WTC11 (cell line): ENCODE measurements around the gene RUNX2. TPM values are rescaled to one million over a fixed set of nuclear protein-coding genes. Genes with fewer than 3 reads are reported as not detected.

Experiments
- ATAC-seq: fragments of 200-7000 bp; cut with Tn5 transposase; 2 replicates; pipeline ENCODE4 v1.10.0; 2021; ENCODE audit warnings: mild to moderate bottlenecking, moderate library complexity
- CTCF ChIA-PET: fragments of 300-600 bp; sonication (Branson Sonifier 250); formaldehyde crosslinking; loops from one replicate; lab custom pipeline; 2021; ENCODE audit warnings: antibody characterized with exemption; lab: Charles Lee
- POLR2A ChIA-PET: fragments of 350-600 bp; sonication (Branson Sonifier 250); formaldehyde crosslinking; loops from one replicate; lab custom pipeline; 2021; ENCODE audit warnings: antibody characterized with exemption; lab: Charles Lee
- DNase-seq: peaks from one replicate; pipeline ENCODE4 v3.0.0; 2021; ENCODE audit warnings: low spot score
- H3K27ac Mint-ChIP-seq: 2 replicates; pipeline ENCODE4 v1.8.0; 2021; ENCODE audit warnings: mixed read lengths
- H3K27me3 Mint-ChIP-seq: 2 replicates; pipeline ENCODE4 v1.8.0; 2021; ENCODE audit warnings: low read depth, mild to moderate bottlenecking, moderate library complexity, mixed read lengths
- H3K36me3 Mint-ChIP-seq: 2 replicates; pipeline ENCODE4 v1.8.0; 2021; ENCODE audit warnings: mixed read lengths
- H3K4me1 Mint-ChIP-seq: 2 replicates; pipeline ENCODE4 v1.8.0; 2022; ENCODE audit warnings: mixed read lengths
- H3K4me3 Mint-ChIP-seq: 2 replicates; pipeline ENCODE4 v1.8.0; 2021; ENCODE audit warnings: mild to moderate bottlenecking, moderate library complexity, mixed read lengths
- H3K9me3 Mint-ChIP-seq: 2 replicates; pipeline ENCODE4 v1.8.0; 2021; ENCODE audit warnings: mixed read lengths
- ARID4B ChIP-seq: sonication (generic); formaldehyde crosslinking; IDR thresholded peaks from 2 replicates; pipeline ENCODE4 v1.8.0; 2023; ENCODE audit warnings: missing genetic modification reagents, mild to moderate bottlenecking, borderline replicate concordance
- CREM ChIP-seq: sonication (generic); formaldehyde crosslinking; IDR thresholded peaks from 2 replicates; pipeline ENCODE4 v1.8.1; 2022; ENCODE audit warnings: mild to moderate bottlenecking, missing genetic modification reagents, moderate library complexity
- E2F5 ChIP-seq: sonication (generic); formaldehyde crosslinking; IDR thresholded peaks from 2 replicates; pipeline ENCODE4 v1.8.1; 2022; ENCODE audit warnings: mild to moderate bottlenecking, moderate library complexity, missing genetic modification reagents
- ELF4 ChIP-seq: sonication (generic); formaldehyde crosslinking; IDR thresholded peaks from 2 replicates; pipeline ENCODE4 v1.8.1; 2022; ENCODE audit warnings: low read depth, mild to moderate bottlenecking, moderate library complexity, missing genetic modification reagents
- ERG ChIP-seq: fragments of 250-450 bp; sonication (Bioruptor Pico); IDR thresholded peaks from 2 replicates; pipeline ENCODE4 v1.8.0; 2021; ENCODE audit warnings: mild to moderate bottlenecking
- FOXP1 ChIP-seq: sonication (generic); formaldehyde crosslinking; IDR thresholded peaks from 2 replicates; pipeline ENCODE4 v1.8.0; 2022; ENCODE audit warnings: missing genetic modification reagents, mild to moderate bottlenecking, moderate library complexity, borderline replicate concordance
- JAZF1 ChIP-seq: fragments of 250-450 bp; sonication (Bioruptor Pico); IDR thresholded peaks from 2 replicates; pipeline ENCODE4 v1.9.0; 2021; ENCODE audit warnings: moderate library complexity, mild to moderate bottlenecking, inconsistent platforms
- KAT7 ChIP-seq: sonication (generic); formaldehyde crosslinking; IDR thresholded peaks from 2 replicates; pipeline ENCODE4 v1.8.1; 2023; ENCODE audit warnings: missing genetic modification reagents, mild to moderate bottlenecking, borderline replicate concordance
- MAX ChIP-seq: sonication (generic); formaldehyde crosslinking; IDR thresholded peaks from 2 replicates; pipeline ENCODE4 v1.8.0; 2022; ENCODE audit warnings: mild to moderate bottlenecking, missing genetic modification reagents
- MYBL2 ChIP-seq: sonication (generic); formaldehyde crosslinking; IDR thresholded peaks from 2 replicates; pipeline ENCODE4 v1.8.1; 2023; ENCODE audit warnings: mild to moderate bottlenecking, moderate library complexity, missing genetic modification reagents
- PRRX2 ChIP-seq: fragments of 250-450 bp; sonication (Bioruptor Pico); IDR thresholded peaks from 2 replicates; pipeline ENCODE4 v1.8.0; 2021; ENCODE audit warnings: mild to moderate bottlenecking
- ZNF121 ChIP-seq: sonication (generic); formaldehyde crosslinking; IDR thresholded peaks from 2 replicates; pipeline ENCODE4 v1.8.0; 2023; ENCODE audit warnings: missing genetic modification reagents
- ZNF263 ChIP-seq: sonication (generic); formaldehyde crosslinking; IDR thresholded peaks from 2 replicates; pipeline ENCODE4 v1.8.1; 2022; ENCODE audit warnings: low read depth, mild to moderate bottlenecking, moderate library complexity, missing genetic modification reagents
- total RNA-seq: library from RNA; stranded (reverse); gene quantifications from 3 replicates; pipeline ENCODE4 v1.2.3, GENCODE V29; 2021
- TF ChIP-seq, protein P1 (sequence below): sonication (generic); formaldehyde crosslinking; IDR thresholded peaks from 2 replicates; pipeline ENCODE4 v1.8.0; 2022; ENCODE audit warnings: mild to moderate bottlenecking, missing genetic modification reagents
- TF ChIP-seq, protein P2 (sequence below): sonication (generic); formaldehyde crosslinking; IDR thresholded peaks from 2 replicates; pipeline ENCODE4 v1.8.1; 2023; ENCODE audit warnings: mild to moderate bottlenecking, missing genetic modification reagents, borderline replicate concordance
- TF ChIP-seq, protein P3 (sequence below): sonication (generic); formaldehyde crosslinking; IDR thresholded peaks from 2 replicates; pipeline ENCODE4 v1.8.0; 2022; ENCODE audit warnings: mild to moderate bottlenecking, missing genetic modification reagents
- TF ChIP-seq, protein P4 (sequence below): sonication (generic); formaldehyde crosslinking; IDR thresholded peaks from 2 replicates; pipeline ENCODE4 v1.8.1; 2023; ENCODE audit warnings: mild to moderate bottlenecking, moderate library complexity, missing genetic modification reagents

Gene RUNX2
- total RNA-seq, 1 experiment from 2014 or later = 0.28 TPM

GRCh38 chr6:45610374-45610773 is 282.2 kb downstream of the RUNX2 start:
- H3K4me3 Mint-ChIP-seq = no peak overlapping the region
- no peak for TF ChIP-seq KAT7 (CRISPR knock-in tag)
- no peak for TF ChIP-seq PRRX2 (CRISPR knock-in tag)
- TF ChIP-seq, protein P1, sequence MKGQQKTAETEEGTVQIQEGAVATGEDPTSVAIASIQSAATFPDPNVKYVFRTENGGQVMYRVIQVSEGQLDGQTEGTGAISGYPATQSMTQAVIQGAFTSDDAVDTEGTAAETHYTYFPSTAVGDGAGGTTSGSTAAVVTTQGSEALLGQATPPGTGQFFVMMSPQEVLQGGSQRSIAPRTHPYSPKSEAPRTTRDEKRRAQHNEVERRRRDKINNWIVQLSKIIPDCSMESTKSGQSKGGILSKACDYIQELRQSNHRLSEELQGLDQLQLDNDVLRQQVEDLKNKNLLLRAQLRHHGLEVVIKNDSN (CRISPR knock-in tag) = no peak
- no peak for TF ChIP-seq ARID4B (CRISPR knock-in tag)
- TF ChIP-seq, protein P2, sequence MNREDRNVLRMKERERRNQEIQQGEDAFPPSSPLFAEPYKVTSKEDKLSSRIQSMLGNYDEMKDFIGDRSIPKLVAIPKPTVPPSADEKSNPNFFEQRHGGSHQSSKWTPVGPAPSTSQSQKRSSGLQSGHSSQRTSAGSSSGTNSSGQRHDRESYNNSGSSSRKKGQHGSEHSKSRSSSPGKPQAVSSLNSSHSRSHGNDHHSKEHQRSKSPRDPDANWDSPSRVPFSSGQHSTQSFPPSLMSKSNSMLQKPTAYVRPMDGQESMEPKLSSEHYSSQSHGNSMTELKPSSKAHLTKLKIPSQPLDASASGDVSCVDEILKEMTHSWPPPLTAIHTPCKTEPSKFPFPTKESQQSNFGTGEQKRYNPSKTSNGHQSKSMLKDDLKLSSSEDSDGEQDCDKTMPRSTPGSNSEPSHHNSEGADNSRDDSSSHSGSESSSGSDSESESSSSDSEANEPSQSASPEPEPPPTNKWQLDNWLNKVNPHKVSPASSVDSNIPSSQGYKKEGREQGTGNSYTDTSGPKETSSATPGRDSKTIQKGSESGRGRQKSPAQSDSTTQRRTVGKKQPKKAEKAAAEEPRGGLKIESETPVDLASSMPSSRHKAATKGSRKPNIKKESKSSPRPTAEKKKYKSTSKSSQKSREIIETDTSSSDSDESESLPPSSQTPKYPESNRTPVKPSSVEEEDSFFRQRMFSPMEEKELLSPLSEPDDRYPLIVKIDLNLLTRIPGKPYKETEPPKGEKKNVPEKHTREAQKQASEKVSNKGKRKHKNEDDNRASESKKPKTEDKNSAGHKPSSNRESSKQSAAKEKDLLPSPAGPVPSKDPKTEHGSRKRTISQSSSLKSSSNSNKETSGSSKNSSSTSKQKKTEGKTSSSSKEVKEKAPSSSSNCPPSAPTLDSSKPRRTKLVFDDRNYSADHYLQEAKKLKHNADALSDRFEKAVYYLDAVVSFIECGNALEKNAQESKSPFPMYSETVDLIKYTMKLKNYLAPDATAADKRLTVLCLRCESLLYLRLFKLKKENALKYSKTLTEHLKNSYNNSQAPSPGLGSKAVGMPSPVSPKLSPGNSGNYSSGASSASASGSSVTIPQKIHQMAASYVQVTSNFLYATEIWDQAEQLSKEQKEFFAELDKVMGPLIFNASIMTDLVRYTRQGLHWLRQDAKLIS (CRISPR knock-in tag) = no peak
- no peak for TF ChIP-seq MYBL2 (CRISPR knock-in tag)
- TF ChIP-seq, protein P3, sequence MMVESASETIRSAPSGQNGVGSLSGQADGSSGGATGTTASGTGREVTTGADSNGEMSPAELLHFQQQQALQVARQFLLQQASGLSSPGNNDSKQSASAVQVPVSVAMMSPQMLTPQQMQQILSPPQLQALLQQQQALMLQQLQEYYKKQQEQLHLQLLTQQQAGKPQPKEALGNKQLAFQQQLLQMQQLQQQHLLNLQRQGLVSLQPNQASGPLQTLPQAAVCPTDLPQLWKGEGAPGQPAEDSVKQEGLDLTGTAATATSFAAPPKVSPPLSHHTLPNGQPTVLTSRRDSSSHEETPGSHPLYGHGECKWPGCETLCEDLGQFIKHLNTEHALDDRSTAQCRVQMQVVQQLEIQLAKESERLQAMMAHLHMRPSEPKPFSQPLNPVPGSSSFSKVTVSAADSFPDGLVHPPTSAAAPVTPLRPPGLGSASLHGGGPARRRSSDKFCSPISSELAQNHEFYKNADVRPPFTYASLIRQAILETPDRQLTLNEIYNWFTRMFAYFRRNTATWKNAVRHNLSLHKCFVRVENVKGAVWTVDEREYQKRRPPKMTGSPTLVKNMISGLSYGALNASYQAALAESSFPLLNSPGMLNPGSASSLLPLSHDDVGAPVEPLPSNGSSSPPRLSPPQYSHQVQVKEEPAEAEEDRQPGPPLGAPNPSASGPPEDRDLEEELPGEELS = no peak
- no peak for TF ChIP-seq ELF4 (CRISPR knock-in tag)
- no peaks in the 10 kb centered on the region for H3K36me3 Mint-ChIP-seq
- H3K27ac Mint-ChIP-seq = no peak overlapping the region
- H3K4me1 Mint-ChIP-seq = 0 out of 2 replicates have a peak, but pooled peaks cover 3% of the 10 kb centered on the region
- ATAC-seq = no peak
- H3K27me3 Mint-ChIP-seq = no peaks in the 10 kb centered on the region
- H3K9me3 Mint-ChIP-seq = peaks cover 5% of the 10 kb centered on the region; the same call in 1 of the 2 replicates
- no peak for DNase-seq
- CTCF ChIA-PET = no interaction called here
- POLR2A ChIA-PET = no interaction called here

- H3K4me3 Mint-ChIP-seq = no peak overlapping the region
- H3K9me3 Mint-ChIP-seq = peaks cover 5% of the 10 kb centered on the region; the same call in 1 of the 2 replicates
- ChIA-PET POLR2A (no interaction called here), CTCF (interaction anchor here (1.3 kb wide), 1 partner anchor 104 kb away, joined by 5 read pairs; no protein-coding TSS in a partner anchor)
- H3K4me1 Mint-ChIP-seq = 0 out of 2 replicates have a peak, but pooled peaks cover 3% of the 10 kb centered on the region
- H3K27me3 Mint-ChIP-seq = no peaks in the 10 kb centered on the region
- ATAC-seq = no peak
- H3K36me3 Mint-ChIP-seq = no peaks in the 10 kb centered on the region
- no peak for DNase-seq
- no peak overlapping the region for H3K27ac Mint-ChIP-seq
- TF ChIP-seq CREM (CRISPR knock-in tag) (no peak), E2F5 (CRISPR knock-in tag) (no peak), FOXP1 (CRISPR knock-in tag) (no peak), ZNF263 (CRISPR knock-in tag) (no peak), ERG (no peak), MAX (CRISPR knock-in tag) (no peak), JAZF1 (CRISPR knock-in tag) (no peak), ZNF121 (no peak)
- TF ChIP-seq, protein P4, sequence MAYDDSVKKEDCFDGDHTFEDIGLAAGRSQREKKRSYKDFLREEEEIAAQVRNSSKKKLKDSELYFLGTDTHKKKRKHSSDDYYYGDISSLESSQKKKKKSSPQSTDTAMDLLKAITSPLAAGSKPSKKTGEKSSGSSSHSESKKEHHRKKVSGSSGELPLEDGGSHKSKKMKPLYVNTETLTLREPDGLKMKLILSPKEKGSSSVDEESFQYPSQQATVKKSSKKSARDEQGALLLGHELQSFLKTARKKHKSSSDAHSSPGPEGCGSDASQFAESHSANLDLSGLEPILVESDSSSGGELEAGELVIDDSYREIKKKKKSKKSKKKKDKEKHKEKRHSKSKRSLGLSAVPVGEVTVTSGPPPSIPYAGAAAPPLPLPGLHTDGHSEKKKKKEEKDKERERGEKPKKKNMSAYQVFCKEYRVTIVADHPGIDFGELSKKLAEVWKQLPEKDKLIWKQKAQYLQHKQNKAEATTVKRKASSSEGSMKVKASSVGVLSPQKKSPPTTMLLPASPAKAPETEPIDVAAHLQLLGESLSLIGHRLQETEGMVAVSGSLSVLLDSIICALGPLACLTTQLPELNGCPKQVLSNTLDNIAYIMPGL (CRISPR knock-in tag) = no peak
These were observed 282.7 kb downstream of the RUNX2 start for GRCh38 chr6:45610832-45611231.
